Measurements from ENCODE around the gene ATP11B.

The ATP11B gene

GRCh38 chr3:182792901-182793662 lies at the start of gene ATP11B:
TSS of gene ATP11B (plus strand) at chr3:182793504. CDS start at chr3:182793760, 256 bp downstream.
- no peak for FAIRE-seq

DNA sequence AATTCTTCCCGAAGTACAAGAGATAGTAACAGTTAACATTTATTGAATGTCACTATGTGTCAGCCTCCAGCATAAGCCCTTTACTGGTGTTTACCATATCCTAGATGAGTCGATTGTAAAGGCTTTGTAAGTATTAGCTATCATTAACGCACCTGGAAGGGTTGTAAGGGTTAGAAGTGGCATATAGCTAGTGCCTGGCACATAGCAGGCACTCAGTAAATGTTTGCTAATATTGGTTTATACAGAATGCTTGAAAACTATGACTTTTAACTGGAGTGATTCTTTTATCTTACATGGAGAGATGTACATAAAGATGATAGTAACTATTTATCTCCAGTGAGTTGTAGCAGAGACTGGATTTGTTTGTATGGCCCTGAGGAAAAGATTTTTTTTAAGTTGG lies 46.3 kb upstream of the ATP11B start:
- FAIRE-seq: no peak

DNA sequence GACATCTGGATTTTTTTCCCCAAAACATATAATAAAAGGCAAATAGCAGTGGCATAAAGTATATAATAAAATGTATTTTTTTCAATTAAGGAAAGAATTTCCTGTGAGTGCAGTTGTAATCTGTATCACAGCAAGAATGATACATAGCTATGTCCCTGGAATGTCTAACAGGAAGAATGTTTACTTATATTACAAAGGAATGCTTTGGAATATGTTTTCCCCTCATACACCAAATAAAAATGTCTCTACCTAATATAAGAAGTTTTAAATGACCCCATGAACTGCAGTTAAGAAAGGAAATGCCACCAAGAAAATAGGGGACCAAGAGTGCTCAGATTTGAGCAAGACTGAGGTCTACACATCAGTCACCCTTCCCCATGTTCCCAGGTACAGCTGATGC lies 38.0 kb upstream of the ATP11B start:
- no peak for FAIRE-seq

- no peak for FAIRE-seq
Measured at GRCh38 chr3:182755712-182756111, 37.6 kb upstream of the ATP11B start.

- no peak for FAIRE-seq
Measured at GRCh38 chr3:182760576-182761164, 32.6 kb upstream of the ATP11B start.

- no peak for FAIRE-seq
Measured at GRCh38 chr3:182763896-182764295, 29.4 kb upstream of the ATP11B start.

- FAIRE-seq: no peak
Measured at GRCh38 chr3:182765287-182765686, 28.0 kb upstream of the ATP11B start.

- no peak for FAIRE-seq
Measured at GRCh38 chr3:182766099-182766498, 27.2 kb upstream of the ATP11B start.

DNA sequence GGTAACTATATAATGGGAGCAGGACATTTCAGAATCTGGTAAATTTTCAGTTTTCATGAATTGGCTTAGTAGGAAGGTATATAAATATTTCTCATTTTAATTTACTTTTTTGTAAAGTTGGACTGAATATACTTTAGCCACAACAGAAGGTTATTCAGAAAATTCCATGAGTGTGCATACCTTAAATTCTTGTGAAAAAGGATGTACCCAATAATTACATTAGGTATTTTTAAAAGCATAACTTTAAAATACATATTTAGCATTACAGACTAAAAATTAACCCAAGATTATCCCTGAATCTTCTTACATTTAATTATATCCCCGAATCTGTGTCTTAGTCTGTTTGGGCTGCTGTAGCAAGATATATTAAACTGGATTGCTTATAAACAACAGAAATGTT lies 24.9 kb upstream of the ATP11B start:
- no peak for FAIRE-seq

DNA sequence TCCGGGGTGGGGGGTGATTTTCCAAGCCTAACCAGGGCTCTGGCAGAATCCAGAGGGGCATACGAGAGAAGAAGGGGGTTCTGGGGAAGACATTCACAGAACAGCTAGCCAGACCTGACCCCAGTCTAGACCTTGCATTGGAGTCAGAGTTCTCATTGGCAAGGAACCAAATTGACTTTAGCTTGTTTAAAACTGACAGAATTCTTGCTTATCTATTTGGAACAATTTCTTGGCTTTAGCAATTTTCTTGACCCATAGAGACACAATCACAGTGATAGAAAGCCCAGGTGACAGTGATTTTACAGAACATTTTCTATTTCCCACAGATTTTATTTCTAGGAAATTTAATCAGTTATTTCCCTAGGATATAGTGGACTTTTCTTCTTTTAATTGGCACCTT lies 23.6 kb upstream of the ATP11B start:
- no peak for FAIRE-seq

- FAIRE-seq: no peak
Measured at GRCh38 chr3:182782149-182782548, 11.2 kb upstream of the ATP11B start.

DNA sequence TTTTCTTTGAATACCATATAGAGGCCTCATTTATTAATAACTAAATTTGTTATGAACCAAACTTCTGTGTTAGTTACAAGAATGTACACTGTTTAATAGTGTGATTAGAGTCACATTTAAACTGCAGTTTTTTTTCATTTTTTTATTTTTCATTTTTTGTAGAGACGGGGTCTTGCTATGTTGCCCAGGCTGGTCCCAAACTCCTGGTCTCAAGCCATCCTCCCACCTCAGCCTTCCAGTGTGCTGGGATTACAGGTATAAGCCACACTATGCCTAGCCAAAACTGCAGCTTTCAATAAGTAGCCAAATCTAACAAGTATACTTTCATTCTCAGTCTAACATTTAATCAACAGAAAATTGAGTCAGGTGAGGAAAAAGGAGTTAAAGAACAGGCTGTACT lies 10.2 kb upstream of the ATP11B start:
- no peak for FAIRE-seq

- no peak for FAIRE-seq
Measured at GRCh38 chr3:182784542-182784941, 8.8 kb upstream of the ATP11B start.

- no peak for FAIRE-seq
Measured at GRCh38 chr3:182785142-182785541, 8.2 kb upstream of the ATP11B start.

DNA sequence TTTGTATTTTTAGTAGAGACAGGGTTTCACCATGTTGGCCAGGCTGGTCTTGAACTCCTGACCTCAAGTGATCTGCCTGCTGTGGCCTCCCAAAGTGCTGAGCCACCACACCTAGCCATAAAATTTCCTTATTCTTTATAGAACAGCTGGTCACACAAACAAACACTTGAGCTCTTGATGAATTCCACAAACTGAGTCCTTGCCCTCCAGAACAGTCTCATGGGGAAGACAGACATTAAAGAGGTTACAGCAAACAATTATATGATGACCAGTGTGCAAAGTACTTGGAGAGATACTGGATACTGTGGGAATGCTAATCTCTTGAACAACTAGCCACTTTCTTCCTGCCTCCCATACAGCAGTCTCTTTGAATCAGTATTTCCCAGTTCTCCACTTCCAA lies 7.5 kb upstream of the ATP11B start:
- FAIRE-seq: no peak

DNA sequence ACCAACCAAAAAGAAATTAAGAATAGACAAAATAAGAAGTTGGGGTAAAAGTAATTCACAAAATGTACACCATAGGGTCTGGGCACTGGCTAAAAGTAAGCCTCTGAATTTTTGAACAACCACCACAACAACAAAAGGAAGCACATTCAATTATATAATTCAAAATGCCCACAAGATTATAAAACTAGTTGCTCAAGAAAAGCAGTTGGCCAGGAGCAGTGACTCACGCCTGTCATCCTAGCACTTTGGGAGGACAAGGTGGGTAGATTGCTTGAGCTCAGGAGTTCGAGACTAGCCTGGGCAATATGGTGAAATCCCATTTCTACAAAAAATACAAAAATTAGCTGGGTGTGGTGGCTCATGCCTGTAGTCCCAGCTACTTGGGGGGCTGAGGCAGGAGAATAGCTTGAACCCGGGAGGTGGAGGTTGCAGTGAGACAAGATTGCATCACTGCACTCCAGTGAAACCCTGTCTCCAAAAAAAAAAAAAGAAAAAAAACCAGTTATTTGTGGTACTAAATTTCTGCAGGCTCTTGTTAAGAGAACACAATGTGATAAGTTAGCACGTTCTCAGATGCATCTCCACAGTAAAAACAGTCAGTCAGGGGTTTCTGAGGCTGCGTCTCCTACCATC lies 6.6 kb upstream of the ATP11B start:
- FAIRE-seq: no peak

- FAIRE-seq: no peak
Measured at GRCh38 chr3:182787302-182788036, 5.8 kb upstream of the ATP11B start.

DNA sequence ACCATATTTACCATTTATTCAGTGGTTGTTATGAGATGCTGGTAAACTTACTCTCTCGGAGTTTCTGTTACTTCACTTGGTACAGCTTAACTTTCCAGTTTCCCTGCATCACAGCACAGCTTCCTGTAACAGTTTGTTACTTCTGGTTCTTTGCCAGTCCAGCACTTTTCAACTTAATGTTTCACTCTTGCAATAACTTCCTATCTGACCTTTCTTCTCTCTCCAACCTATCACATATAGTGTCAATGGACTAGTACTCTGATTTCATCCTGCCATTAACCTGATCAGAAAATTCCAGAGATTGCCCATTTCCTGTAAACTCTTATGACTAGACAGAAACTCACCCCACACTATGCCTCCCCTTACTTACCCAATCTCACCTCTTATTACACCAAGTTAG lies 3.9 kb upstream of the ATP11B start:
- no peak for FAIRE-seq

DNA sequence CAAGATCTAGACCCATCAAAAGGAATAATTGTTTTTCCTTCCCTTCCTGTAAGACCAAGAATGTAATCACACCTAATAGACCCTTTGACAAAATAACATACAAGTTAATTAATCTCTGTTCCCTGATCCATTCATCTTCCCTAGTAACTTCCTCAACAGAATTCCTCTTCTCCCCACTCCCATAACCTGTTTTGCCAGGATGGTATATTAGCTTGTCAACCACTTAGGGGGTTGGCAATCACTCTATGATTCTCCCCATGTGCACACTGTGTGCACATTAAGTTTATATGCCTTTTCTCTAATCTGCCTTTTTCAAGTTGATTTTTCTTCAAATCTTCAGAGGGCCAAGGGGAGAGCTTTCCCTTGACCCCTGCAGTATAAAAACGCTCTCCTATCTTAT lies 2.7 kb upstream of the ATP11B start:
- FAIRE-seq: no peak

DNA sequence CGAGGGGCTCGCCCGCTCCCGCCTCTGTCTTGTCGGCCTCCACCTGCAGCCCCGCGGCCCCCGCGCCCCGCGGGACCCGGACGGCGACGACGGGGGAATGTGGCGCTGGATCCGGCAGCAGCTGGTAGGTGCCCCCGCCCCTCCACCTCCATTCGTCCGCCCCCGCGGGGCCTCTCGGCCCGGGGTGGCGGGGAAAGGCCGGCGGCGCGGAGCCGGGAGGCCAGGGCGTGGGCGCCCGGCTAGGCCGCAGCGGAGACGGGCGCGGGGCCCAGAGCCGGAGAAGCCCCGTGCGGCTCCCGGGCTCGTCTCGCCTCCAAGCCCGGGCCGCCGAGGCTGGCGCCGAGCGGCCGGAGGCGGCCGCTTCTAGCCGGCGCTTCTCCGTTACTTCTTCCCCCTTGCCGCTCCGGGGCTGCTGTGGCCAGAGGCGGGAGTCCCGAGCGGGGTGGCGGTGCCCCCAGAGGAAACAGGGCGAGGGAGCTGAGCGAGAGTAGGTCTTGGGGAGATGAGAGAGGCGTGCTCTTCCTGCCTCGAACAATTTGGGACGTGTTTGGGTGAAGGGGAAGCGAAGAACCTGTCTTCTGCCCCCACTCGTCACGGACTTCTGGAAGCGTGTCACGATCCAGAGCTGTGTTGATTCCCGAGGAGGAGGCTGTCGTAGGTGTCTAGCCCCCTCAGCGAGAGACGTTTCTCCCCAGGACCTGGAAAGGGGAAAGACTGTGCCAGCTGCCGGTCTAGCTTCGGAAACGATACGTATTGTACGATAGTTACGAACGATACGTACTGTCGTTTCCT lies 555 bp downstream of the ATP11B start:
- FAIRE-seq: no peak

GRCh38 chr3:182794455-182795388 lies 1.4 kb downstream of the ATP11B start:
- FAIRE-seq: no peak

DNA sequence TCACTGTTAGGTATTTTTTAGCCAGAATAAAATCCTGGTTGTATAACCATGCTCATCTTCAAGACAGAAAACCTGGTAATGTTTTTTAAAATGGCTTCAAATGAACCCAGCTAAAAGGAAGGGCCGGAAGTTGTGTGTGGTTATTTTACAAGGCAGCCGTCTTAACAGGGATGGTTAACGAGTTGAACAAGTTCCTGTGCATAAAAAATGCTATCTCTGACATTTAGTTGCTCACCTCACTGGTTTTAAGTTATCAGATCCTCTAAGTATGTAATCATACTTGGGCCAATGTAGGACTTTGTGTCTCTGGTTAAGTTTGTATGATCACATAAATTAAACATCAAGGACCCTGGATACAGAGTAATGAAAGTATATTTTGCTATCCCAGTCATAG lies 2.1 kb downstream of the ATP11B start:
- FAIRE-seq: no peak
